CD14-positive monocyte (primary cell): ENCODE data around the gene SLC29A1. TPM values are rescaled to one million over a fixed set of nuclear protein-coding genes. Genes with fewer than 3 reads are reported as not detected.

Experiments
- DNase-seq, 3 donors: peaks; one replicate each; pipeline ENCODE4 v3.0.0-alpha.2; 2011 to 2022
- H2AFZ ChIP-seq: 2 replicates; pipeline ENCODE4 v1.6.0; 2012; ENCODE audit warnings: mild to moderate bottlenecking, low read depth, low read length, inconsistent platforms; ENCODE audit not compliant: insufficient read depth, poor library complexity, severe bottlenecking
- H3K27ac ChIP-seq, 2 donors: 1 replicate in 1 of 2; 2 replicates in 1 of 2; pipeline ENCODE4 v1.5.1; 2012 to 2013; ENCODE audit warnings: low read length in 2 of 2, control low read depth in 1 of 2, inconsistent platforms in 1 of 2, low read depth in 1 of 2, mild to moderate bottlenecking in 1 of 2
- H3K27me3 ChIP-seq, 2 donors: one replicate each; pipeline versions ENCODE4 v1.6.0 to v1.6.1; 2011 to 2013; ENCODE audit warnings: low read length in 2 of 2; ENCODE audit not compliant: control insufficient read depth in 2 of 2, insufficient read depth in 2 of 2
- H3K36me3 ChIP-seq, 2 donors: replicated peaks in 1 of 2; 1 replicate in 1 of 2; 2 replicates in 1 of 2; pipeline versions ENCODE4 v1.5.1 to v1.6.1; 2012 to 2013; ENCODE audit warnings: low read length in 2 of 2, control low read depth in 1 of 2, inconsistent platforms in 1 of 2, mild to moderate bottlenecking in 1 of 2; ENCODE audit not compliant: insufficient read depth in 2 of 2, control insufficient read depth in 1 of 2
- H3K4me1 ChIP-seq, 2 donors: 1 replicate in 1 of 2; 2 replicates in 1 of 2; pipeline versions ENCODE4 v1.5.1 to v1.6.1; 2012 to 2013; ENCODE audit warnings: low read length in 2 of 2, control low read depth in 1 of 2, inconsistent platforms in 1 of 2, mild to moderate bottlenecking in 1 of 2, moderate library complexity in 1 of 2; ENCODE audit not compliant: insufficient read depth in 2 of 2, control insufficient read depth in 1 of 2
- H3K4me2 ChIP-seq: replicated peaks from 2 replicates; pipeline ENCODE3; 2012; ENCODE audit warnings: low read length, moderate library complexity, mild to moderate bottlenecking; ENCODE audit not compliant: poor library complexity, severe bottlenecking; ENCODE audit errors: extremely low read depth
- H3K4me3 ChIP-seq, 3 experiments: fragments of 200-600 bp in 1 of 3; sonication (generic) in 1 of 3; replicated peaks in 1 of 3; 1 replicate in 2 of 3; 2 replicates in 1 of 3; pipeline ENCODE4 v1.5.1; 2011 to 2013; ENCODE audit warnings: low read length in 3 of 3, mild to moderate bottlenecking in 3 of 3, control low read depth in 2 of 3, low read depth in 2 of 3, inconsistent platforms in 1 of 3, moderate library complexity in 1 of 3
- H3K79me2 ChIP-seq: 2 replicates; pipeline ENCODE4 v1.6.0; 2012; ENCODE audit warnings: mild to moderate bottlenecking, control low read depth, inconsistent platforms, low read length, moderate library complexity; ENCODE audit not compliant: insufficient read depth
- H3K9ac ChIP-seq: 2 replicates; pipeline ENCODE4 v1.6.0; 2017; ENCODE audit warnings: low read length, mild to moderate bottlenecking; ENCODE audit not compliant: insufficient read depth, poor library complexity, severe bottlenecking
- H3K9me3 ChIP-seq, 2 donors: replicated peaks in 1 of 2; 1 replicate in 1 of 2; 2 replicates in 1 of 2; pipeline versions ENCODE4 v1.5.1 to v1.6.1; 2012 to 2013; ENCODE audit warnings: low read length in 2 of 2, control low read depth in 1 of 2; ENCODE audit not compliant: control insufficient read depth in 1 of 2, insufficient read depth in 1 of 2
- H4K20me1 ChIP-seq: 2 replicates; pipeline ENCODE4 v1.6.0; 2012; ENCODE audit warnings: mild to moderate bottlenecking, low read length, control low read depth, moderate library complexity; ENCODE audit not compliant: insufficient read depth
- H3K27ac Mint-ChIP-seq, 7 donors: one replicate each; pipeline ENCODE4 v1.8.0; 2020; ENCODE audit warnings: mild to moderate bottlenecking in 7 of 7, mixed read lengths in 7 of 7, moderate library complexity in 6 of 7, inconsistent platforms in 2 of 7
- H3K27me3 Mint-ChIP-seq, 3 donors: one replicate each; pipeline ENCODE4 v1.8.0; 2021 to 2022; ENCODE audit warnings: low read depth in 3 of 3, mild to moderate bottlenecking in 3 of 3, mixed read lengths in 3 of 3, moderate library complexity in 3 of 3, inconsistent platforms in 1 of 3
- H3K36me3 Mint-ChIP-seq, 2 donors: one replicate each; pipeline ENCODE4 v1.8.0; 2020; ENCODE audit warnings: mixed read lengths in 2 of 2, inconsistent platforms in 1 of 2, mild to moderate bottlenecking in 1 of 2
- H3K4me1 Mint-ChIP-seq: one replicate; pipeline ENCODE4 v1.8.0; 2020; ENCODE audit warnings: mild to moderate bottlenecking, mixed read lengths
- H3K4me3 Mint-ChIP-seq, 2 donors: one replicate each; pipeline ENCODE4 v1.8.0; 2020; ENCODE audit warnings: mild to moderate bottlenecking in 2 of 2, mixed read lengths in 2 of 2, moderate library complexity in 1 of 2
- H3K9me3 Mint-ChIP-seq, 7 donors: one replicate each; pipeline ENCODE4 v1.8.0; 2020 to 2022; ENCODE audit warnings: mixed read lengths in 7 of 7, mild to moderate bottlenecking in 6 of 7, moderate library complexity in 6 of 7, inconsistent platforms in 2 of 7
- WGBS: methylation state at CpG from one replicate; pipeline ENCODE4 v1.1.5; 2013; ENCODE audit warnings: missing lambda C conversion rate; ENCODE audit not compliant: insufficient coverage; 5-methylcytosine and 5-hydroxymethylcytosine counted together
- intact Hi-C, 2 donors: fragments of 100-400 bp; cut with micrococcal nuclease; formaldehyde crosslinking; loops; one replicate each; pipeline versions ENCODE4 v1.15.0 to v1.15.1; 2023
- polyA plus RNA-seq, 3 donors: library from polyadenylated mRNA; depleted of rRNA in 1 of 3; unstranded in 2 of 3; stranded (reverse) in 1 of 3; fragments of 300-500 nt in 2 of 3; fragments of >200 nt in 1 of 3; fragmentation: Illumina TruSeq in 2 of 3; gene quantifications; 1 replicate in 2 of 3; 2 replicates in 1 of 3; pipeline ENCODE4 v1.2.3, GENCODE V29; 2012 to 2021
- TF ChIP-seq, protein P1 (sequence below): fragments of 200-600 bp; IDR thresholded peaks from one replicate; pipeline ENCODE4 v1.8.0; 2022; ENCODE audit warnings: antibody characterized with exemption, mild to moderate bottlenecking

The SLC29A1 gene
- polyA plus RNA-seq, 3 donors: 14.3 to 23.2 (median 15.0) TPM

DNA sequence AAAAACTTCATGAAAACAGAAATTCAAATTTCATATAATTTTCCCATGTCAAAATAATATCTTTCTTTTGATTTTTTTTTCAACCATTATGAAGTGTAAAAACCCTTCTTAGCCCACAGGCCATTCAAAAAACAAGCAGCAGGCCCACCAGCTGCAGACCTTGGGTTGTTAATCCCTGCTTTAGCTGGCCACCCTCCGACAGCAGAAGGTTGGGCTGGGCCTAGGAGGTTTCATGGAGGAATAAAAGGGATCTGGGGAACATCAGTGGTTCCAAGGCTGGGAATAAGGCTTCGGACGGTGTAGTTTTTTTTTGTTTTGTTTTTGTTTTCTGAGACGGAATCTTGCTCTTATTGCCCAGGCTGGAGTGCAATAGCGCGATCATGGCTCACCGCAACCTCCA lies 19.9 kb downstream of the SLC29A1 start:
- no peak overlapping the region for H3K4me3 ChIP-seq
- H3K4me1 ChIP-seq: peaks cover 16 to 23% of the 10 kb centered on the region in 2 donors
- no peak for DNase-seq
- no peak overlapping the region for H2AFZ ChIP-seq
- peaks cover 0 to under 1% of the 10 kb centered on the region in 2 donors for H3K36me3 Mint-ChIP-seq
- no peak overlapping the region for H3K4me3 Mint-ChIP-seq
- H3K27me3 Mint-ChIP-seq: peaks cover 3 to 10% (median 3%) of the 10 kb centered on the region in 3 donors
- H3K4me2 ChIP-seq: no peak overlapping the region
- H3K9me3 ChIP-seq: no peaks in the 10 kb centered on the region
- H3K79me2 ChIP-seq: peaks cover 15% of the 10 kb centered on the region
- no peaks in the 10 kb centered on the region for H3K36me3 ChIP-seq
- no peak overlapping the region for H3K27ac Mint-ChIP-seq
- H3K9me3 Mint-ChIP-seq: peaks cover 0 to 2% (median 0%) of the 10 kb centered on the region in 7 donors
- no peak overlapping the region for H3K9ac ChIP-seq
- H3K27ac ChIP-seq: no peak overlapping the region
- peaks cover 14% of the 10 kb centered on the region for H4K20me1 ChIP-seq
- TF ChIP-seq, protein P1, sequence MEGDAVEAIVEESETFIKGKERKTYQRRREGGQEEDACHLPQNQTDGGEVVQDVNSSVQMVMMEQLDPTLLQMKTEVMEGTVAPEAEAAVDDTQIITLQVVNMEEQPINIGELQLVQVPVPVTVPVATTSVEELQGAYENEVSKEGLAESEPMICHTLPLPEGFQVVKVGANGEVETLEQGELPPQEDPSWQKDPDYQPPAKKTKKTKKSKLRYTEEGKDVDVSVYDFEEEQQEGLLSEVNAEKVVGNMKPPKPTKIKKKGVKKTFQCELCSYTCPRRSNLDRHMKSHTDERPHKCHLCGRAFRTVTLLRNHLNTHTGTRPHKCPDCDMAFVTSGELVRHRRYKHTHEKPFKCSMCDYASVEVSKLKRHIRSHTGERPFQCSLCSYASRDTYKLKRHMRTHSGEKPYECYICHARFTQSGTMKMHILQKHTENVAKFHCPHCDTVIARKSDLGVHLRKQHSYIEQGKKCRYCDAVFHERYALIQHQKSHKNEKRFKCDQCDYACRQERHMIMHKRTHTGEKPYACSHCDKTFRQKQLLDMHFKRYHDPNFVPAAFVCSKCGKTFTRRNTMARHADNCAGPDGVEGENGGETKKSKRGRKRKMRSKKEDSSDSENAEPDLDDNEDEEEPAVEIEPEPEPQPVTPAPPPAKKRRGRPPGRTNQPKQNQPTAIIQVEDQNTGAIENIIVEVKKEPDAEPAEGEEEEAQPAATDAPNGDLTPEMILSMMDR: no peak
- 93% methylated on average over 3 of the region's 7 CpGs for WGBS
- peaks cover 17% of the 10 kb centered on the region for H3K4me1 Mint-ChIP-seq
- no peaks in the 10 kb centered on the region for H3K27me3 ChIP-seq
- intact Hi-C loops: no loop called here

DNA sequence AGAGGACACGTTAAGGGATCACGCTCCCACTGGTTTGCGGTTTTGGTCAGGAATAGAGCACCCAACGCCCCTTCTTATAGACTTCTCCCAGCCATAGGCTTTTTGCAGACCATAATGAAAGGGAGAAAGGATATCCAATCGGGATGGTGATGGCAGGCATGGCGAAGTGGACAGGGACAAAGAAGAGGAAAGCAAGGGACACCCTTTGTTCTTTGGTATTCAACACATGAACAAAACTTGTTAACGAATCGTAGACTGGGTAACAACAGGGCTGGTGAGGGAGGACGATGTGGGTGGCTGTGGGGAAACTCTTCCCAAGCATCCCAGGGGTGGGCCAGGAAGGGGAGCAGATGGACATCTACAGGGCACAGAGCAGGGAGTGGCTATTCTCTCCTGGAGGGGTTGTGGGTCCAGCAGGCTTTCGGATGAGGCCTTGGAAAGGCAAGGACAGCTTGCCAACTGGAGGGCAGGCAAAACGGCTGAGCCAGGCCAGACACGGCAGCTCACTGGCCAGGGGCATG lies 22.1 kb downstream of the SLC29A1 start:
- 75% methylated on average over 8 of the region's 12 CpGs for WGBS
- Mint-ChIP-seq H3K4me1 (peaks cover 29% of the 10 kb centered on the region), H3K4me3 (peak overlapping the region; percentile 96 to 98), H3K27me3 (peaks cover 0 to 10% (median 0%) of the 10 kb centered on the region in 3 donors), H3K36me3 (peaks cover 20 to 22% of the 10 kb centered on the region in 2 donors), H3K27ac (peak overlapping the region in 4 of 7 donors; percentile 25 to 94 (median 38)), H3K9me3 (peaks cover 0 to 2% (median 0%) of the 10 kb centered on the region in 7 donors)
- Histone ChIP-seq H3K4me1 (peaks cover 19 to 36% of the 10 kb centered on the region in 2 donors), H3K27me3 (no peaks in the 10 kb centered on the region), H3K9me3 (no peaks in the 10 kb centered on the region), H3K9ac (no peak overlapping the region), H3K4me2 (peak overlapping the region; percentile 95), H3K36me3 (peaks cover 12 to 19% of the 10 kb centered on the region in 2 donors), H4K20me1 (peaks cover 35% of the 10 kb centered on the region), H3K27ac (peak overlapping the region in 1 of 2 donors; percentile 93), H2AFZ (peak overlapping the region; percentile 94), H3K4me3 (peak overlapping the region in 2 of 3 experiments; percentile 99 to 100), H3K79me2 (peaks cover 35% of the 10 kb centered on the region)
- TF ChIP-seq, protein P1: no peak
- no peak for DNase-seq
- intact Hi-C loops: loop anchor here in 1 of 2 donors (5.0 kb wide), 1 partner anchor 618 kb away; the partner anchor contains the start of gene GTPBP2
